Stimulated activated CD8-positive, alpha-beta memory T cell treated with anti-CD3 and anti-CD28 coated beads, Interleukin-15, amount 100 ng/mL, for 24 hours (primary cell): ENCODE measurements around the gene FBXO15.
A peak's percentile ranks its signal among the peaks of the same experiment; 100 is the strongest.

ENCODE experiments used
- DNase-seq: peaks from one replicate; pipeline ENCODE4 v3.0.0-alpha.2; 2020; ENCODE audit warnings: low read depth

FBXO15 gene

GRCh38 chr18:74060579-74060978 is 87.1 kb downstream of the FBXO15 start:
- no peak for DNase-seq

- DNase-seq = no peak
These were observed 96.8 kb downstream of the FBXO15 start for GRCh38 chr18:74050807-74051206.

GRCh38 chr18:74040459-74041332 is 106.9 kb downstream of the FBXO15 start:
- peak; percentile 50 for DNase-seq

GRCh38 chr18:74040008-74040407 is 107.6 kb downstream of the FBXO15 start:
- DNase-seq = no peak

- DNase-seq = no peak
These were observed 118.5 kb downstream of the FBXO15 start for GRCh38 chr18:74029161-74029560.
